B cell (primary cell): ENCODE results near the gene SAMD3. TPM values are rescaled to one million over a fixed set of nuclear protein-coding genes. Genes with fewer than 3 reads are reported as not detected.

ENCODE experiments used
- ATAC-seq: fragments of 200-7000 bp; cut with Tn5 transposase; one replicate; pipeline ENCODE4 v1.10.0; 2021; ENCODE audit warnings: low read depth, mild to moderate bottlenecking, moderate number of reproducible peaks, moderate library complexity
- CTCF ChIA-PET: fragments of 350-600 bp; sonication (Branson Sonifier 250); formaldehyde crosslinking; loops from one replicate; lab custom pipeline; 2021; ENCODE audit warnings: antibody characterized with exemption, inconsistent platforms; lab: Charles Lee
- POLR2A ChIA-PET: fragments of 350-600 bp; sonication (Branson Sonifier 250); formaldehyde crosslinking; loops from one replicate; lab custom pipeline; 2021; ENCODE audit warnings: antibody characterized with exemption; lab: Charles Lee
- DNase-seq: peaks from one replicate; pipeline ENCODE4 v3.0.0; 2013
- H2AFZ ChIP-seq: 2 replicates; pipeline ENCODE4 v1.6.1; 2012; ENCODE audit warnings: mild to moderate bottlenecking, low read depth, low read length; ENCODE audit not compliant: insufficient read depth, poor library complexity, severe bottlenecking
- H3K27ac ChIP-seq, 2 donors: 1 replicate in 1 of 2; 2 replicates in 1 of 2; pipeline ENCODE4 v1.5.1; 2012 to 2013; ENCODE audit warnings: low read length in 2 of 2, mild to moderate bottlenecking in 2 of 2, moderate library complexity in 1 of 2
- H3K27me3 ChIP-seq, 4 experiments: fragments of 200-600 bp in 1 of 4; sonication (generic) in 1 of 4; replicated peaks in 1 of 4; 1 replicate in 2 of 4; 2 replicates in 2 of 4; pipeline versions ENCODE4 v1.6.1 to v1.7.0; 2013 to 2016; ENCODE audit warnings: low read length in 3 of 4, mild to moderate bottlenecking in 2 of 4, mixed read lengths in 1 of 4, moderate library complexity in 1 of 4; ENCODE audit not compliant: insufficient read depth in 4 of 4, control insufficient read depth in 3 of 4; ENCODE audit errors: control extremely low read depth in 1 of 4
- H3K36me3 ChIP-seq, 2 experiments: replicated peaks in 1 of 2; 1 replicate in 1 of 2; 2 replicates in 1 of 2; pipeline versions ENCODE4 v1.6.1 to v1.7.1; 2013; ENCODE audit warnings: low read length in 1 of 2; ENCODE audit not compliant: insufficient read depth in 2 of 2, control insufficient read depth in 1 of 2; ENCODE audit errors: control extremely low read depth in 1 of 2, extremely low read depth in 1 of 2
- H3K4me1 ChIP-seq, 2 donors: fragments of 200-600 bp in 1 of 2; sonication (generic) in 1 of 2; 1 replicate in 1 of 2; 2 replicates in 1 of 2; pipeline versions ENCODE4 v1.5.1 to v1.6.1; 2013 to 2017; ENCODE audit warnings: low read length in 2 of 2; ENCODE audit not compliant: control insufficient read depth in 2 of 2, insufficient read depth in 2 of 2
- H3K4me2 ChIP-seq: replicated peaks from 2 replicates; pipeline ENCODE3; 2012; ENCODE audit warnings: mild to moderate bottlenecking, low read depth, low read length; ENCODE audit not compliant: poor library complexity, severe bottlenecking
- H3K4me3 ChIP-seq, 5 experiments: fragments of 200-600 bp in 1 of 5; sonication (generic) in 1 of 5; 1 replicate in 3 of 5; 2 replicates in 2 of 5; pipeline versions ENCODE4 v1.5.1 to v1.7.0; 2011 to 2016; ENCODE audit warnings: low read length in 4 of 5, mild to moderate bottlenecking in 4 of 5, low read depth in 2 of 5, control low read depth in 1 of 5, moderate library complexity in 1 of 5; ENCODE audit not compliant: insufficient read depth in 1 of 5; ENCODE audit errors: control extremely low read depth in 1 of 5, extremely low read depth in 1 of 5
- H3K79me2 ChIP-seq: fragments of 200-600 bp; sonication (generic); one replicate; pipeline ENCODE4 v1.6.0; 2016; ENCODE audit warnings: low read length; ENCODE audit not compliant: control insufficient read depth, insufficient read depth
- H3K9ac ChIP-seq: fragments of 200-600 bp; sonication (generic); 2 replicates; pipeline ENCODE4 v1.6.1; 2017; ENCODE audit warnings: mild to moderate bottlenecking, low read length, moderate library complexity
- H3K9me3 ChIP-seq, 3 donors: one replicate each; pipeline versions ENCODE4 v1.6.1 to v1.7.1; 2013; ENCODE audit warnings: low read length in 2 of 3; ENCODE audit not compliant: control insufficient read depth in 2 of 3, insufficient read depth in 1 of 3; ENCODE audit errors: control extremely low read depth in 1 of 3
- H4K20me1 ChIP-seq: 2 replicates; pipeline ENCODE4 v1.6.0; 2012; ENCODE audit warnings: mild to moderate bottlenecking, low read length; ENCODE audit not compliant: insufficient read depth, control insufficient read depth, poor library complexity, severe bottlenecking
- H3K27ac Mint-ChIP-seq: one replicate; pipeline ENCODE4 v1.8.0; 2021; ENCODE audit warnings: mixed read lengths
- H3K27me3 Mint-ChIP-seq: one replicate; pipeline ENCODE4 v1.8.0; 2021; ENCODE audit warnings: mixed read lengths
- H3K4me1 Mint-ChIP-seq: one replicate; pipeline ENCODE4 v1.8.0; 2021; ENCODE audit warnings: mixed read lengths
- H3K4me3 Mint-ChIP-seq: one replicate; pipeline ENCODE4 v1.8.0; 2021; ENCODE audit warnings: mixed read lengths
- H3K9me3 Mint-ChIP-seq: one replicate; pipeline ENCODE4 v1.8.0; 2022; ENCODE audit warnings: mixed read lengths; ENCODE audit not compliant: insufficient read depth
- EZH2 ChIP-seq: IDR thresholded peaks from 2 replicates; pipeline ENCODE4 v1.6.1; 2012; ENCODE audit warnings: borderline replicate concordance, low read depth, mild to moderate bottlenecking, moderate library complexity, low read length; ENCODE audit not compliant: insufficient read depth, poor library complexity, severe bottlenecking
- WGBS: methylation state at CpG from one replicate; pipeline ENCODE4 v1.1.5; 2013; ENCODE audit warnings: missing lambda C conversion rate; ENCODE audit not compliant: insufficient coverage; 5-methylcytosine and 5-hydroxymethylcytosine counted together
- intact Hi-C: fragments of 100-400 bp; cut with micrococcal nuclease; formaldehyde crosslinking; loops from one replicate; pipeline ENCODE4 v1.10.0; 2022
- polyA plus RNA-seq: library from polyadenylated mRNA; depleted of rRNA; stranded (reverse); fragments of >200 nt; gene quantifications from 2 replicates; pipeline ENCODE4 v1.2.3, GENCODE V29; 2012
- total RNA-seq, 2 donors: library from RNA; stranded (reverse); fragments of 120-200 nt in 1 of 2; gene quantifications; 1 replicate in 1 of 2; 2 replicates in 1 of 2; pipeline versions ENCODE4 v1.2.3 to v1.2.4, GENCODE V29; 2013 to 2022
- TF ChIP-seq, protein P1 (sequence below): fragments of 200-600 bp; IDR thresholded peaks from one replicate; pipeline ENCODE4 v1.8.0; 2022; ENCODE audit warnings: antibody characterized with exemption, mild to moderate bottlenecking

Gene SAMD3
- total and polyA plus RNA-seq, 2 donors (not counting 1 experiment from before 2014, with no cell fraction given) = 0.57 to 3.8 TPM

DNA sequence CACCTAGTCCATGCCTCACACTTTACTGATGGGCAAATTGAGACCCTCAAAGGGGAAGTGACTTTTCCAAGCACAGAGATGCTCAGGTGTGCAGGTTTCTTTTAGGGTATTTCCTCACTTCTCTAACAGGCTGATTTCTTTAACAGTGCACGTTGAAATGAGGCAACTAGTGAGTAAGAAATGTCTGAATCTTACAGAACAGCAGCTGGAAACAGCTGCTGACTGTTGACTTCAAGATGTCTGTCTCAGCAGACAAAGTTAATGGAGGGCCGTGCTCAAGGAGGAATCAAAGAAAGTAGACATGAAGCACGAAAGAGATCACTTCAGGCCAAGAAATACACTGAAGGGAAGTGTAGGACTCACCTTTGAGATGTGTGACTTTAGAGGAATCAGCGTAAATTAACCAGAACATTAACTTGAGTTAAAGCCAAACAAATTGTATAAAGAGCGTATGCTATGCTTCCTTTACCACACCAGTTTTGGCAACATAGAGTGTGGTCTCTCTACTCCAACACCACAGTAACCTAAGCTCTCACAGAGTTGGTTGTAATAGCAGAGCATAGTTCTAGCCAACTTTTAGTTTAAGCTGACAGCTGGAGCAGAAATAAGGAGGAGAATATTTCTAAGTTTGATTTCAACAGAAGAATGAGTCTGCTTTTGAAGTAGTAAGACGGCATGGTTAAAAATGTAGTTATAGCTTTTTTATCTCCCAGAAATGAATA is 60.9 kb downstream of the SAMD3 start:
- H3K79me2 ChIP-seq = no peaks in the 10 kb centered on the region
- DNase-seq (no peak), ATAC-seq (no peak)
- 72% methylated on average over 3 of the region's 6 CpGs for WGBS
- no peaks in the 10 kb centered on the region for H3K36me3 ChIP-seq
- H3K4me3 Mint-ChIP-seq = no peak overlapping the region
- no peaks in the 10 kb centered on the region for H3K27me3 ChIP-seq
- H3K9me3 Mint-ChIP-seq = peaks cover 5% of the 10 kb centered on the region
- no peaks in the 10 kb centered on the region for H3K4me1 ChIP-seq
- intact Hi-C loops = no loop called here
- no peak overlapping the region for H2AFZ ChIP-seq
- ChIA-PET POLR2A (no interaction called here), CTCF (no interaction called here)
- peaks cover 3% of the 10 kb centered on the region for H3K4me1 Mint-ChIP-seq
- no peak overlapping the region for H3K9ac ChIP-seq
- H4K20me1 ChIP-seq = no peaks in the 10 kb centered on the region
- H3K9me3 ChIP-seq = peaks cover 0 to 5% (median 0%) of the 10 kb centered on the region in 3 donors
- no peak overlapping the region for H3K4me2 ChIP-seq
- H3K27me3 Mint-ChIP-seq = peaks cover 3% of the 10 kb centered on the region
- TF ChIP-seq EZH2 = no peak
- TF ChIP-seq, protein P1, sequence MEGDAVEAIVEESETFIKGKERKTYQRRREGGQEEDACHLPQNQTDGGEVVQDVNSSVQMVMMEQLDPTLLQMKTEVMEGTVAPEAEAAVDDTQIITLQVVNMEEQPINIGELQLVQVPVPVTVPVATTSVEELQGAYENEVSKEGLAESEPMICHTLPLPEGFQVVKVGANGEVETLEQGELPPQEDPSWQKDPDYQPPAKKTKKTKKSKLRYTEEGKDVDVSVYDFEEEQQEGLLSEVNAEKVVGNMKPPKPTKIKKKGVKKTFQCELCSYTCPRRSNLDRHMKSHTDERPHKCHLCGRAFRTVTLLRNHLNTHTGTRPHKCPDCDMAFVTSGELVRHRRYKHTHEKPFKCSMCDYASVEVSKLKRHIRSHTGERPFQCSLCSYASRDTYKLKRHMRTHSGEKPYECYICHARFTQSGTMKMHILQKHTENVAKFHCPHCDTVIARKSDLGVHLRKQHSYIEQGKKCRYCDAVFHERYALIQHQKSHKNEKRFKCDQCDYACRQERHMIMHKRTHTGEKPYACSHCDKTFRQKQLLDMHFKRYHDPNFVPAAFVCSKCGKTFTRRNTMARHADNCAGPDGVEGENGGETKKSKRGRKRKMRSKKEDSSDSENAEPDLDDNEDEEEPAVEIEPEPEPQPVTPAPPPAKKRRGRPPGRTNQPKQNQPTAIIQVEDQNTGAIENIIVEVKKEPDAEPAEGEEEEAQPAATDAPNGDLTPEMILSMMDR = no peak
- no peak overlapping the region for H3K4me3 ChIP-seq
- no peak overlapping the region for H3K27ac ChIP-seq
- no peak overlapping the region for H3K27ac Mint-ChIP-seq

DNA sequence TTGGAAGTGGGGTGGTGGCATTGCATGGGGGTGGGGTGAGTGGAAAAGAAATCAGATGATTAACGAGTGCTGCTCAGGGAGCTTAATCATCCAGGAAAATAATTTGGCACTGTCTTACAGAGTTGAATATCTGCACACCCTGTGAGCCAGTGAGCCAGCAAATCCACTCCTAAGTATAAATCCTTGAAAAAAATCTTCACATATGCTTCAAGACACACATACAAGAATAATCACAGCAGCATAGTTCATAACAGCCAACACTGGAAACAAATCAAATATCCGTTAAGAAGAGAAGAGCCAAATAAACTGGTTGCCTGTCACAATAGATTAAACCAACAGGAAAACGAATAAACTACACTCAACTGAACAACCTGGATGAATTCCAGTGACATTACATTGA is 62.8 kb downstream of the SAMD3 start:
- intact Hi-C loops = no loop called here
- WGBS = 100% methylated on average over 1 of the region's 3 CpGs
- Mint-ChIP-seq H3K9me3 (peaks cover 5% of the 10 kb centered on the region), H3K27me3 (peaks cover 3% of the 10 kb centered on the region), H3K4me3 (no peak overlapping the region), H3K4me1 (peaks cover 3% of the 10 kb centered on the region), H3K27ac (no peak overlapping the region)
- no peak overlapping the region for H3K4me2 ChIP-seq
- DNase-seq (no peak), ATAC-seq (no peak)
- no peaks in the 10 kb centered on the region for H3K79me2 ChIP-seq
- CTCF ChIA-PET = no interaction called here
- no peak overlapping the region for H3K27ac ChIP-seq
- no peak overlapping the region for H3K9ac ChIP-seq
- H3K27me3 ChIP-seq = no peaks in the 10 kb centered on the region
- H3K9me3 ChIP-seq = peaks cover 0 to 5% (median 0%) of the 10 kb centered on the region in 3 donors
- POLR2A ChIA-PET = no interaction called here
- no peaks in the 10 kb centered on the region for H3K4me1 ChIP-seq
- no peaks in the 10 kb centered on the region for H4K20me1 ChIP-seq
- no peak overlapping the region for H2AFZ ChIP-seq
- H3K4me3 ChIP-seq = no peak overlapping the region
- H3K36me3 ChIP-seq = no peaks in the 10 kb centered on the region
- TF ChIP-seq EZH2 = no peak
- TF ChIP-seq, protein P1 = no peak
